GM12873 (cell line): ENCODE measurements around the gene MYL3.

Source experiments
- CTCF ChIP-seq: IDR thresholded peaks from 2 replicates; pipeline ENCODE4 v1.5.1; 2012; ENCODE audit warnings: low read depth, mild to moderate bottlenecking, moderate library complexity, low read length, control low read depth; ENCODE audit not compliant: insufficient read depth; ENCODE audit errors: missing control alignments

Gene MYL3

DNA sequence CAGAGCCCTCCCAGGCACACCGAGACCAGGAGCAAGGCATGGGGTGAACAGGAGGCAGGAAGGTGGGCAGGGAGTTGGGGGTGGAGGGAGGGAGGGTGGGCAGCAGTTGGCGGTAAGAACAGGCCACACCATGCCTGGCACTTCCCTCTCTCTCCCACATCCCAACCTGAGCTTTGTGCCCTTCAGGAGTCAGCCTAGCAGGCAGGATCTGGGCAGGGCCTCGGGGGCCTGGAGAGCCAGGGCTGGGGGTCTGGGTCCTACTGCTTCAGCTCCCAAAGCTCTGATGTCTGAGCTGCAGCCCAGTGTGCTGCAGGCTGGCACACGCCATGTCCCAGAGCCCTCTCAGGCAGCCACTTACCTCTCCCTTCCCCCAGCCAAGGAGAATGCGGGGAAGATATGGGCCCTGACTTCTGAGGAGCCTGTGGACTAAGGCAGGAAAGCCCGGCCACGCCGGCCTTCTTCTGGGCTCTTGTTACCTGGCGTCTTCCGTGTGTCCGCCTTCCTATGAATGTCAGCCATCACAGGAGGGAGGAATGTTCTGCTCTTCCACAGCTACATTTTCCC, 2.9 kb upstream of the MYL3 start:
- peak; percentile 2 for TF ChIP-seq CTCF

DNA sequence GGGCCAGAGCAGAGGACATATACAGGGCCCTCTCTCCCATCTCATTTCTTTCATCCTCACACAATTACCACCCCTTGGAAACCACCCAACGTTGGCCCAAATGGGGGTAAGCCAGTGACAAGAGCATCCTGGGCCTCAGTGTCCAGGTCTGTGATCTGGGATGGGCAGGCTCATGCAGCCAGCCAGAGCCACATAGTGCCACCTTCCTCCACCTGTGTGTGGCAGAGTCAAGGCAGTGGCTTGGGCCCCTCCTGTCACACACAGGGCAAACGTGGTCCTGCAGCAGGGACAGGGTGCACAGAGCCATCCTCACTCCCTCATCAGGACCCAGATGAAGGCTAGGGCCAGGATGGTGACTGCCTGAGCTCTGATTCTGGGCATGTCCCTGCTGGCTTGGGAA, 2.3 kb upstream of the MYL3 start:
- no peak for TF ChIP-seq CTCF

- TF ChIP-seq CTCF = no peak
These were observed 1.8 kb upstream of the MYL3 start for GRCh38 chr3:46865031-46865507.

- no peak for TF ChIP-seq CTCF
These were observed 1.0 kb upstream of the MYL3 start for GRCh38 chr3:46864061-46864881.

GRCh38 chr3:46862369-46863025, 747 bp downstream of the MYL3 start:
- TF ChIP-seq CTCF = no peak

DNA sequence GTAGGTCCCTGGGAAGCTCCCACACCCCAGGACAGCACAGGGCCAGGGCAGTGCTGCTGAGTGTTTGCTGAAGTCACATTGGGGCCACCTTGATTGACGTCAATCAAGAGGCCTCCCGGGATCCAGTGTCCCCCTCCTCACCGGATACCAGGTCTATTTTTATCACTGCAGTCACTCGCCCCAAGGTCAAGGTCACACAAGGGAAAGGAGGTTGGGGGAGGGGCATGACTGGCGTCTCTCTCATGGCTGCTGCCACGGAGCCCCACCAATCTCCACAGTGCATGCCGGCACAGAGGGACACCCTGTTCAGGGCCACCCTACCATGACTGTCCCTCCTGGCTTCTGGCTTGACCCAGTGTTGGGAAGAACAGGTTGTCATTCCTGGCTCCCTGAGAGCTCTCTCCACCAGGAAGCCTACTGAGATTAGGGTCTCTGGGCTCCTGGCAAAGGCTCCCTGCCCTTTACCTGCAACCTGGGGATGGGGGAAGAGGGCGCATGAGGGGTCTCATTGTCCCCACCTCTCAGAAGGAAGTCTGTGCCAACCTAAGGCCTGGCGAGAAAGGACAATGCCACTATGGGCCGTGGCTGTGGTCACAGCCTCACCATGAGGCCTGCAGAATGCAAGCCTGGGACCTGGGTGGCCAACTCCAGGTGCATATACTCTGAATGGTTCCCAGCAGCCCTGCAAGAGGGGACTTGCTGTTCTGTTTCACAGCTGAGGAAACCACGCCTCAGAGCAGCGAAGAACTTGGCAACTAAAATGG, 1.5 kb downstream of the MYL3 start:
- no peak for TF ChIP-seq CTCF
